Ureter (tissue), 1 donor: Measurements from ENCODE around the gene GJB3. TPM values are rescaled to one million over a fixed set of nuclear protein-coding genes. Genes with fewer than 3 reads are reported as not detected.
"Not testable (repeated sequence)": the region's sequence is repeated elsewhere in the genome, so short reads cannot be mapped to it uniquely, and the experiment has no call there.

Experiments used
- DNase-seq: peaks from one replicate; pipeline ENCODE4 v3.0.0-alpha.2; 2020; ENCODE audit warnings: low spot score
- total RNA-seq: library from RNA; stranded (reverse); gene quantifications from one replicate; pipeline ENCODE4 v1.2.4, GENCODE V29; 2023
- donor health status: DM: yes; HTN: yes; CAD: no.

Gene GJB3
- total RNA-seq, 1 donor from 2014 or later = 14.9 TPM

DNA sequence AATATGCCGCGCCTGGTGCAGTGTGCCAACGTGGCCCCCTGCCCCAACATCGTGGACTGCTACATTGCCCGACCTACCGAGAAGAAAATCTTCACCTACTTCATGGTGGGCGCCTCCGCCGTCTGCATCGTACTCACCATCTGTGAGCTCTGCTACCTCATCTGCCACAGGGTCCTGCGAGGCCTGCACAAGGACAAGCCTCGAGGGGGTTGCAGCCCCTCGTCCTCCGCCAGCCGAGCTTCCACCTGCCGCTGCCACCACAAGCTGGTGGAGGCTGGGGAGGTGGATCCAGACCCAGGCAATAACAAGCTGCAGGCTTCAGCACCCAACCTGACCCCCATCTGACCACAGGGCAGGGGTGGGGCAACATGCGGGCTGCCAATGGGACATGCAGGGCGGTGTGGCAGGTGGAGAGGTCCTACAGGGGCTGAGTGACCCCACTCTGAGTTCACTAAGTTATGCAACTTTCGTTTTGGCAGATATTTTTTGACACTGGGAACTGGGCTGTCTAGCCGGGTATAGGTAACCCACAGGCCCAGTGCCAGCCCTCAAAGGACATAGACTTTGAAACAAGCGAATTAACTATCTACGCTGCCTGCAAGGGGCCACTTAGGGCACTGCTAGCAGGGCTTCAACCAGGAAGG, 4.3 kb downstream of the GJB3 start:
- no peak for DNase-seq

DNA sequence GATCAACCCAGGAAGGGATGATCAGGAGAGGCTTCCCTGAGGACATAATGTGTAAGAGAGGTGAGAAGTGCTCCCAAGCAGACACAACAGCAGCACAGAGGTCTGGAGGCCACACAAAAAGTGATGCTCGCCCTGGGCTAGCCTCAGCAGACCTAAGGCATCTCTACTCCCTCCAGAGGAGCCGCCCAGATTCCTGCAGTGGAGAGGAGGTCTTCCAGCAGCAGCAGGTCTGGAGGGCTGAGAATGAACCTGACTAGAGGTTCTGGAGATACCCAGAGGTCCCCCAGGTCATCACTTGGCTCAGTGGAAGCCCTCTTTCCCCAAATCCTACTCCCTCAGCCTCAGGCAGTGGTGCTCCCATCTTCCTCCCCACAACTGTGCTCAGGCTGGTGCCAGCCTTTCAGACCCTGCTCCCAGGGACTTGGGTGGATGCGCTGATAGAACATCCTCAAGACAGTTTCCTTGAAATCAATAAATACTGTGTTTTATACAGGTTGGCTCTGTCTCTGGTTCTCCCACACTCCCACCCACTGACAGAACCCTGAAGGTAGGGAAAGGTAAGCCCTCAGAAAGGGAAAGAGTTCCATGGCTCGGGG, 5.0 kb downstream of the GJB3 start:
- peak; percentile 22 for DNase-seq

DNA sequence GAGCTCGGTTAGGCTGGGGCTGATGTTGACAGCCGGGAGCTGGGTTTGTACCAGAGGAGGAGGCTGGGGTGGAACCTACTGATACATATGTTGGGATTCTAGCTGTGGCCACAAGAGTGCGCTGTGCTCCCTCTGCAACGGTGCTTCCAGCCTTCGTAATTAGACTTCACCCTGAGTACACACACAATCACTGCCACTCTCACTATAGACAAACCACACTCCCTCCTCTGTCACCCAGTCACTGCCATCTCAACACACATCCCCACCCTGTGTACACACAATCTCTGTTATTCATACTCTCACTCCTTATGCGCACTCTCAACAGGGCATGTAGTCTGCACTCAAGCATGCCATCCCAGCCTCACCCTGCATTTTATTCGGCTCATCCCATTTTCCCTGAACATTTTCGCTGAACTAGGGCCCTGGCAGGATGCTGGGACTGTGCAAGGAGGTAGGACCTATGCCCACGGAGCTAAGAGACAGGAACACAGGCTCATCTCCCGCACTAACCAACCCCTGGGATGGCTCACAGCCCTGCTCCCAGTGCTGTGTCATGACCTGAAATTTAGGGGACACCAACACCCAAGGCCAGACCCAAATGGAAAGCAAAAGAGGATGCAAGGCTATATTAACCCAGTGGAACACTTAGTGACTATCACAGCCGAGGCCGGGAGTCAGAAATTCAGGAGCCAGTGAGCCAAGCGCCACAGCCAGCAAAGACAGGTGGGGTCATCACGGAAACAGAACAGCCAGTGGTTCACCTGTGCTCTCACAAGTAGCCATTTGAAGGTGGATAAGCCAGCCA, 5.7 kb downstream of the GJB3 start:
- DNase-seq = peak; percentile 74

DNA sequence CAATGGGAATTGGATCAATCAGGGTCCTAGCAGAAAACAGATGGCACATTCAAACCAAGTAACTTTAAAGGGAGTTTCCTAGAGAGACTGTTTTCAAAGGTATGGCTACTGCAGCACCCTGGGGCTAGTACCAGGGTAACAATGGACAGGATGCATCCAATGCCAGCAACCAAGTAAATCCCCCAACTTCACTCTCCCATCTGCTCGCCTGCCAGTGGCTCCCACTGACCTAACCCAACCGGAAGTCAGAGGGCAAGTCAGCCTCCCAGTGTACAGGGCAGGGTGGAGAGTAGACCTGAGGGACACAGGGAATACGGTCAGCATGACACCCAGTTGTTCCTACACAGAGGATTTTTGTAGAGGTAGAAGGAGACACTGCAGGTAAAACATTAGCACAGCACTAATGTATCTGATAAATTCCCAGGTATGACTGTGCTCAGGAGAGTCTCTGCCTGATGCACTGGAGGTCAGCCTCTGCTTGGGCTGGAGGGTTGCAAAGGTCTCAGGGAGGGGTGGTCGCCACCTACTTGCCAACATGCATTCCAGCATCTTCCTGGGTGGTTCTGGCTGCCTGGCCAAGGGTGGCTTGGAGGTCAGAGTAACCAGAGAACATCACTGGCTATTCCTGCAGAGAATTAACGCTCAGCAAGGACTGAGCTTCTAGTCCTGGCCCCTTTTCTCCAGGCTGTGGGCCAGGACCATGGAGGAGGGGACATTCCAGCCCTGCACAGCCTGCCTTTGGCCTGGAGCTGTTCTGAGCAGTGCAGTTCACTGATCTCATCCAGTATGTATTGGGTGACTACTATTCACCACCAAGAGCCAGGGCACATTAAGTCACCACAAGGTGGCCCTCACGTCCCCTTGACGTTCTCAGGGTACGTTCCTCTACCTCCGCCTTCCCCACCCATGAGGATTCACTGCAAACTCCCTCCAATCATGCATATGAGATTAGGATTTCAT, 6.7 kb downstream of the GJB3 start:
- peak; percentile 17 for DNase-seq

DNA sequence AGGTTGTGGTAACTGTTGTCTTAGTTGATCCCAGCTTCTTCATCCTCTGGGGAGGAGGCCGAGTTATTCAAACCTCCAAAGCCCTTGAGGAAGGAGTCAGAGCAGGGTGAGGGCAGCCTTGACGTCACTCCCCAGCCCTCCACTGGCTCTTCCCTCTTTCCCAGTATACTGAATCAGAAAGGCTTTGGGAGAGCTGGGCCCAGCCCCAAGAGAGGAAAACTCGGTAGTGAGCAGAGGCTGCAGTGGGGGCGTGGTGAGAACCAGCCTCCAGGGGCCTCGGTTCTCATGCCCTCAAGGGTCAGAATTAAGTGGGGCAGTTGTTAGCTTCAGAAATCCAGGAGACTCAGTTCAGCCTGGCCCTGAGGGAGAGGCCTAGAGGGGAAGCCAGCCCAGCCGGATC, 10.0 kb downstream of the GJB3 start:
- DNase-seq = no peak

DNA sequence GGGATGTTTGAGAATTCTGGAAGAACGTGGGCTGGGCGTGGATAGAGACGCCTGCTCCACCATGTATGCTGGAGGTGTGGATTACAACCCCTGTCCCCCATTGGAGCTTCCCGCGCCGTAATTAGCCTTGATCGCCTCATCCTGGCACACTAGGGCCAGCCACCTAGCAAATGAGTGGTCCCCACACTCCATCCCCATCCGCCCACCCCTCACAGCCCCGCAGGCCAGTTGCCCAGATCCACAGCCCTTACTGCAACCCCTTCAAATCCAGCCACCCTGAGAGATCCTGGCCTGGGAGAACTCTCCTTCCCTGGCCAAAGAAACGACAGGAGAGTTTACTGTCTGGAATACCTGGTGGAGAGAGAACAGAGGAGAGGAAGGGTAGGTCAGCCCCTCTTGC, 11.4 kb downstream of the GJB3 start:
- DNase-seq = no peak

DNA sequence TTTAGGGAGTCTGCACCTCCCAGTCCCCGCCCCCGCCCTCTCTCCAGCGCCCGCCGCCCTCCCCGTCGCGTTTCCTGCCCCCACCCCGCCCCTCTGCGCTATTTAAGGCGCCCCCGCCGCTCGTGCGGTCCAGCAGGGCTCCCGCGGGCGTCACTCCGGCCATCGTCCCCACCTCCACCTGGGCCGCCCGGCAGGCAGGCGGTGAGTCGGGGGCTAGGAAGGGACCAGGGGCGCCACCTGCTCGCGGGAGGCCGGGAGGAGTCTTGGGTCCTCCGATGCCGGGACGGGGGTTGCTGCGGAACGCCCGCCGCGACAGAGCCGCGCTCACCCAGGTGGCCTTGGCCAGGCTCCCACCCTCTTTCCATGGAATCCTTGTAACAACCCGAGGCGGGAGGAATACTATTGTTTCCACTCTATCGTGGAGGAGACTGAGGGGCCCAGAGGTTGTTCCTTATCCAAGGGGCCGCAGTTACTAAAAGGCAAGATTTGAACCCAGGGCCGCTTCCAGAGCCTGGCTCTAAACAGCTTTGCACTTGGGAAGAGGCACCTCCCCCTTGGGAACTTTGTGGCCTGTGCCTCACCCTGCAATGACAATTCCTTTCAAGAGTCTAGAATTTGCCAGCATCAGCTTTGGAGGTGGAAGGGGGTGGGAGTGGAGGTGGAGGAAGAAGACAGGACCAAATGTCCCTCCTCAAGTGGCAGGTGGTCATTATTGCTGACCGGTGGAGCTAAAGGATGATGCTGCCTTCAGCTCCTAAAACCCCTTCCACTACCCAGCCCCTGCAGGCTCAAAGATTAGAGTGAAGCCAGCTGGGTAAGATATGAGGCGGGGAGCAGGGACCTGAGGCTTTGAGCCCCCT, 12.1 kb downstream of the GJB3 start, which contains the start of gene GJA4:
Gene GJA4 (plus strand): TSS at position 132 of the 860 bp plus-strand sequence. CDS start 1,215 bp downstream, outside the sequence.
- DNase-seq = no peak

DNA sequence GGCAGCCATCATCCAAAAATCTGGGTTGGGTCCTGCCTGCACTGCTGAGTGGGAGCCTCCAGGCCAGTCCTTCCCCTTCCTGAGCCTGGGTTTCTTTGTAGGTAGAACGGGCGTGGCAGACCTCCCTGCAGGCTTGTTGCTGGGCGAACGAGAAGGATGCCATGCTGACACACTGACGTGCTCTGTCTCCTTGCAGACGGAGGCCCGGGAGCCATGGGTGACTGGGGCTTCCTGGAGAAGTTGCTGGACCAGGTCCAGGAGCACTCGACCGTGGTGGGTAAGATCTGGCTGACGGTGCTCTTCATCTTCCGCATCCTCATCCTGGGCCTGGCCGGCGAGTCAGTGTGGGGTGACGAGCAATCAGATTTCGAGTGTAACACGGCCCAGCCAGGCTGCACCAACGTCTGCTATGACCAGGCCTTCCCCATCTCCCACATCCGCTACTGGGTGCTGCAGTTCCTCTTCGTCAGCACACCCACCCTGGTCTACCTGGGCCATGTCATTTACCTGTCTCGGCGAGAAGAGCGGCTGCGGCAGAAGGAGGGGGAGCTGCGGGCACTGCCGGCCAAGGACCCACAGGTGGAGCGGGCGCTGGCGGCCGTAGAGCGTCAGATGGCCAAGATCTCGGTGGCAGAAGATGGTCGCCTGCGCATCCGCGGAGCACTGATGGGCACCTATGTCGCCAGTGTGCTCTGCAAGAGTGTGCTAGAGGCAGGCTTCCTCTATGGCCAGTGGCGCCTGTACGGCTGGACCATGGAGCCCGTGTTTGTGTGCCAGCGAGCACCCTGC, 13.2 kb downstream of the GJB3 start:
- no peak for DNase-seq

DNA sequence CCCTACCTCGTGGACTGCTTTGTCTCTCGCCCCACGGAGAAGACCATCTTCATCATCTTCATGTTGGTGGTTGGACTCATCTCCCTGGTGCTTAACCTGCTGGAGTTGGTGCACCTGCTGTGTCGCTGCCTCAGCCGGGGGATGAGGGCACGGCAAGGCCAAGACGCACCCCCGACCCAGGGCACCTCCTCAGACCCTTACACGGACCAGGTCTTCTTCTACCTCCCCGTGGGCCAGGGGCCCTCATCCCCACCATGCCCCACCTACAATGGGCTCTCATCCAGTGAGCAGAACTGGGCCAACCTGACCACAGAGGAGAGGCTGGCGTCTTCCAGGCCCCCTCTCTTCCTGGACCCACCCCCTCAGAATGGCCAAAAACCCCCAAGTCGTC, 13.8 kb downstream of the GJB3 start:
- no peak for DNase-seq

DNA sequence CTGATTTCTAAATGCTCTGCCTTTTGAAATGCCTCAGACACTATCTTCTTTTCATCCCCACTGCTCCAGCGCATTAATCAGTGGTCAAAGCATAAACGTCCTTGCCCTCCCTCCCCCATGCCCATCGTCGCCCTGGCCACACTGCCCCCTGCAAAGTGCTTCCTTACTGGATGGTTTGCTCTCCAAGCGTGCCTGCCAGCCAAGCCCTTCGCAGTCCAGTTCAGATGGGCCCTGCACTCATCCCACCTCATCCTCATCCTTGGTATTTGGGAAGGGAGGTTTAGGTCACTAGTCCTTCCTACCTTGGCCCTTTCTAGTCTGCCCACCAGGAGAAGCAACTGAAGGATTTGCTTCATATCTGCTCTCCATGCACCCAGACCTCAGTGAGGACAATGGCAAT, 14.9 kb downstream of the GJB3 start:
- no peak for DNase-seq

DNA sequence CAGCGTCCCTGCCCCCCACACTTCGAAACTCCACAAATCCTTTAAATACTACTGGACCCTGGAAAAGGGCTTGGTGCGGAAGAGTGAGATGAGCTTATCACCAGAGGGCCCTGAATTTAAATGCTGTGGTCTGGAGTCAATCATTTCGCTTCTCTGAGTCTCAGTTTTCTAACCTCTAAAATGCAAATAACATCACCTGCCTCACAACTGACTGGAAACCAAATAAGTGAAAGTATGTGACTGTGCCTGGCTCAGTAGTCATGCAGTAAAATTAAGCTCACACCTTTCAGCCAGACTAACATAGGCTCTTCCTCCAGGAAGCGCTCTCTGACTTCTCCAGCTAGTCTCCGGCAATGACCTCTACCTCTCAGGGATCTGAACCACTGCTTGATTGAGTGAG, 16.0 kb downstream of the GJB3 start:
- no peak for DNase-seq

DNA sequence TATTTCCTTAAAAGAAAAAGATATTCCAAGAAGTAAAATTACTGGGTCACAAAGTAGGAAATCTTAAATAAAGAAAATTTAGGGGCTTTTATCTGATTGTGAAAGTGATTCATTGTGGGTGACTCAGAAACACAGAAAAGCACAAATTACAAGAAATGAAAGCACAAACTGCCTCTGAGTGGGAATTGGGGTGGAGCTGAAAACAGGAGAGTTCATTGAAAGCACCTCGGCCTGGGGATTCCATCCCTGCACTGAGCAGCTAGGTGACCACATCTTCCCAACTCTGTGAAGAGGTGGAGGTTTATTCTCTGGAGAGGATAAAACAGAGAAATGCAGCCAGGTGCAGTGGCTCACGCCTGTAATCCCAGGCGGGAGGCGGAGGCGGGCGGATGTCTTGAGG, 19.2 kb downstream of the GJB3 start:
- no peak for DNase-seq

DNA sequence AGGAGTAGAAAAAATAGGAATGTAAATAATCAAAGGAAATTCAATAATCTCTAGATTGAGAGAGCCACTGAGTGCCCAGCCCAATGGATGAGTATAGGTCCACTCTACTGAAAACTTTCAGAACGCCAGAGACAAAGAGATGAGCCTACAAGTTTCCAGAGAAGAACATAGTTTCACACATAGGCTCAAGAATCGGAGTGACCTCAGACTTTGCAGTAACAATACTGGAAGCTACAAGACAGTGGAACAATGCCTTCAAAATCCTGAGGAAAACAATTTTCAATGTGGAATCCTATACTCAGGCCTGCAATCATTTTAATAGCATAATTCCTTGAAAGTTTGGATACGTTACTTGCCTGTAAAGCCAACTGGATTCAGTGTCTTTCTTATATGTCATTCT, 22.8 kb downstream of the GJB3 start:
- no peak for DNase-seq

DNA sequence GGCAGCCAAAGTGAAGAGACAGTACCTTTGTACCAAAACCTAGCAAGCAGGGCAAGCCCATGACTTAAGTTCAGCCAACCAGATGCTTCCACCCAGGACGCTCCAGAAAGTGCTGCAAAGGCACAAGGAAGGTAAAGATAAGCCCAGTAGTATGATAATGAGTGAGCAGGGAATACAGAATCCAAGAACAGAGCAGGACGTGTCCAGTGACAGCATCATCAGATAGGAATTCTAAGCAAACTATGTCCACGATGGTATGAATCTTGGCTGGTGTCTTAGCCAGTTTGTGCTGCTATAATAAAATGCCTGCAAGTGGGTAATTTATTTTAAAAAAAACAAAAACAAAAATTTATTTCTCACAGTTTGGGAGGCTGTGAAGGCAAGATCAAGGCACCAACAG, 25.4 kb downstream of the GJB3 start:
- DNase-seq = no peak

DNA sequence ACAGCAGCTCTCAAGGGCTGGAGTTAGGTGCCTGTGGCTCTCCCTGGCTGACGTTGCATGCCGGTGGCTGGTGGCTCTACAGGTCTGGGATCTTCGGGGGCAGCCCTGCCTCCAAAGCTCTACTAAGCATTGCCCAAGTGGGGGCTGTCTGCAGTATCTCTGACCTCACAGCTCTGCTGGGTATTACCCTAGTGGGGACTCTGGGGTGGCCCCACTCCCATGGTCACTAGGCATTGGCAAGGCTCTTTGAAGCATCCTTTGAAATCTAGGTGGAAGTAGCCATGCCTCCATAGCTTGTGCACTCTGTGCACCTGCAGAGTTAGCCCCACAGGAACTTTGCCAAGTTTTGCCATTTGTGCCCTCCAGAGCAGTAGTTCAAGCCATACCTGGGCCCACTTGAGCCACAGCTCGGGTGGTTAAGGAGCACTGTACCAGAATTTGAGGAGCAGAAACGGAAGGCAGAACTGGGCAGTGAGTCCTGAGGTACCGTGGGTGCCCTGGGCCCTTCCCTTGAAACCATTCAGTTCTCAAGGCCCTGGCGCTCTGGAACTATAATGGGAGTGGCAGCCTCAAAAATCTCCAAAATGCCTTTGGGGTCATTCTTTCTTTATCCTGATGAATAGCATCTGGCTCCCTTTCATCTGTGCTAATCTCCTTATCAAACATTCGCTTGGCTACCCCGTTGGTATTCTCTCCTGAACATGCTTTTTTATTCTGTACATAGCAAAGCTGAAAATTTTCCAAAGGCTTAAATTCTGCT, 27.2 kb downstream of the GJB3 start:
- DNase-seq = no peak

DNA sequence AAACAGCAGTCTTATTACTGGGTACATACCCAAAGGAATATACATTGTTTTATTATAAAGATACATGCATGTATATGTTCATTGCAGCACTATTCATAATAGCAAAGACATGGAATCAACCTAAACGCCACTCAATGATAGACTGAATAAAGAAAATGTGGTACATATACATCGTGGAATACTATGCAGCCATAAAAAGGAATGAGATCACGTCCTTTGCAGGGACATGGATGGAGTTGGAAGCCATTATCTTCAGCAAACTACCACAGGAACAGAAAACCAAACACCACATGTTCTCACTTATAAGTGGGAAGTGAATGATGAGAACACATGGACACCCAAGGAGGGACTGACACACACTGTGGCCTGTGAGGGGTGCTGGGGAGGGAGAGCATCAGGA, 29.8 kb downstream of the GJB3 start:
- DNase-seq = not testable (repeated sequence)

DNA sequence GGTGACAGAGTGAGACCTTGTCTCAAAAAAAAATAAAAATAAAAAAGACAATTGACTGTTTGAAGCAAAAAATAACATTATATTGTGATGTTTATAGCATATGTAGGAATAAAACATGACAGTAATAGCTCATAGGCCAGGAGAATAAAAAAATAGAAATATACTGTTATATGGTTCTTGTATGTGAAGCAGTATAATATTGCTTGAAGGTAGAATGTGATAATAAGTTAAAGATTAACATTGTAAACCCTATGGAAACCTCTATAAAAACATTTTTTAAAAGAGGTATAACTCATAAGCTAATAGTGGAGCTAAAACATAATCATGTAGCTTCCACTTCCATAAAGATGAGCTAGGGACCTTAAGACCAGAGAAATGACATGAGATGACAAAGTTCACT, 35.3 kb downstream of the GJB3 start:
- no peak for DNase-seq

DNA sequence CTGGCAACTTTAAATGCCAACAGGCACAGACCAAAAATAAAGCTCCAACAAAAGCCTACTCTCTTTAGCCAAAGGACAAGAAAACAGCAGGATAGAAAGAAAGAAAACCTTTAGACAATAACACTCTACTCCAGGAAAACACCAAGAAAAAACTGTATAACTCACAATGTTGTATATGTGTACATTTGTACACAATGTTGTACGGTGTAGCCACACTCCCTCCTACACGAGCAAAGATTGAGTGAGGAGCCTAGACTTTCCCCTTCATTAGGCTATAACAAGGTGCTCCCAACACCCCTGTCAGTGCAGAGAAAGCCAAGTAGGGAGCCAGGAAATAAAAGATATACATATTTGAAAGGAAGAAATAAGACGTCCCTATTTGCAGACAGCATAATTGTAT, 35.8 kb downstream of the GJB3 start:
- DNase-seq = no peak

DNA sequence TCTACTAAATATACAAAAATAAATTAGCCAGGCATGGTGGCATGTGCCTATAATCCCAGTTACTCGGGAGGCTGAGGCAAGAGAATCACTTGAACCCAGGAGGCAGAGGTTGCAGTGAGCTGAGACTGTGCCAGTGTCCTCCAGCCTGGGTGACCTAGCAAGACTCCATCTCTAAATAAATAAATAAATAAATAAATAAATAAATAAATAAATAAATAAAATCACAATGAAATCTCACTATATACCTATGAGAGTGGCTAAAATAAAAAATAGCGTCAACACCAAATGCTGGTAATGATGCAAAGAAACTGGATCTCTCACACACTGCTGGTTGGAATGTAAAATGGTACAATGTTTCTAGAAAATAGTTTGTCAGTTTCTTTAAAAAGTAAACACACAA, 37.8 kb downstream of the GJB3 start:
- DNase-seq = not testable (repeated sequence)
